Suprapubic skin (tissue), 4 donors: Measurements from ENCODE around the gene CAPN10.

Source experiments
- POLR2A ChIP-seq, 2 donors: fragments of 450-650 bp; IDR thresholded peaks; one replicate each; pipeline ENCODE4 v1.6.1; 2017; ENCODE audit warnings: antibody characterized with exemption in 2 of 2, mild to moderate bottlenecking in 2 of 2, moderate library complexity in 2 of 2
- POLR2AphosphoS5 ChIP-seq, 3 donors: sonication (generic); formaldehyde crosslinking; IDR thresholded peaks; one replicate each; pipeline ENCODE4 v1.6.1; 2017; ENCODE audit warnings: antibody characterized with exemption in 3 of 3
- TF ChIP-seq, protein P1 (sequence below), 2 donors: fragments of 200-600 bp in 1 of 2; fragments of 450-650 bp in 1 of 2; sonication (generic) in 1 of 2; IDR thresholded peaks; one replicate each; pipeline ENCODE4 v1.5.1; 2016 to 2019; ENCODE audit warnings: antibody characterized with exemption in 2 of 2, mild to moderate bottlenecking in 1 of 2, moderate library complexity in 1 of 2

DNA sequence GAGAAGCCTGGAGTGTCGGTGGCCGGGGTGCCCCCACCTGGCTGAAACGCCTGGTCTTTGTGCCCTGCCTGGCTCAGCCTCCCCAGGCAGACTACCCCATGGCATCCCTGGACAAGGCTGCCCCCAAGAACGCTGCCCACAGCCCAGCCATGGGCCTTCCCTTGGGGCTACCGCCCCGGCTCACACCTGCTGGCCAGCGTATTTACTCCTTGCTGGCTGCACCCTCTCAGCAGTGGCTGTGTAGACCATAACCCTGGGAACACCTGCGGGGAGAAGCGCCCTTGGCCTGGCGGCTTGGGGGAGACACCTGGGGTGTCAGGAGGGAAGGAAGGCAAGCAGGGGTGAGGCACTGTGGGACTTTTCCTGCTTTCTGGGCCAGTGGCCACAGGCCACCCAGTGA is 17.3 kb downstream of the CAPN10 start:
- TF ChIP-seq, protein P1, sequence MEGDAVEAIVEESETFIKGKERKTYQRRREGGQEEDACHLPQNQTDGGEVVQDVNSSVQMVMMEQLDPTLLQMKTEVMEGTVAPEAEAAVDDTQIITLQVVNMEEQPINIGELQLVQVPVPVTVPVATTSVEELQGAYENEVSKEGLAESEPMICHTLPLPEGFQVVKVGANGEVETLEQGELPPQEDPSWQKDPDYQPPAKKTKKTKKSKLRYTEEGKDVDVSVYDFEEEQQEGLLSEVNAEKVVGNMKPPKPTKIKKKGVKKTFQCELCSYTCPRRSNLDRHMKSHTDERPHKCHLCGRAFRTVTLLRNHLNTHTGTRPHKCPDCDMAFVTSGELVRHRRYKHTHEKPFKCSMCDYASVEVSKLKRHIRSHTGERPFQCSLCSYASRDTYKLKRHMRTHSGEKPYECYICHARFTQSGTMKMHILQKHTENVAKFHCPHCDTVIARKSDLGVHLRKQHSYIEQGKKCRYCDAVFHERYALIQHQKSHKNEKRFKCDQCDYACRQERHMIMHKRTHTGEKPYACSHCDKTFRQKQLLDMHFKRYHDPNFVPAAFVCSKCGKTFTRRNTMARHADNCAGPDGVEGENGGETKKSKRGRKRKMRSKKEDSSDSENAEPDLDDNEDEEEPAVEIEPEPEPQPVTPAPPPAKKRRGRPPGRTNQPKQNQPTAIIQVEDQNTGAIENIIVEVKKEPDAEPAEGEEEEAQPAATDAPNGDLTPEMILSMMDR (IDR thresholded peaks at IDR 0.05): no peak
- TF ChIP-seq POLR2A (IDR thresholded peaks at IDR 0.05): no peak
- no peak for TF ChIP-seq POLR2AphosphoS5 (IDR thresholded peaks at IDR 0.05)
